Thyroid gland (tissue), 4 donors: ENCODE data around the gene KCNMA1.

ENCODE experiments used
- POLR2A ChIP-seq, 2 donors: fragments of 450-650 bp; IDR thresholded peaks; one replicate each; pipeline ENCODE4 v1.6.1; 2017; ENCODE audit warnings: antibody characterized with exemption in 2 of 2, mild to moderate bottlenecking in 2 of 2, moderate library complexity in 1 of 2
- TF ChIP-seq, protein P1 (sequence below), 6 experiments: fragments of 200-600 bp in 3 of 6; fragments of 450-650 bp in 3 of 6; sonication (generic) in 3 of 6; IDR thresholded peaks; one replicate each; pipeline ENCODE4 v1.5.1; 2016 to 2019; ENCODE audit warnings: antibody characterized with exemption in 6 of 6, mild to moderate bottlenecking in 2 of 6, inconsistent platforms in 1 of 6, moderate library complexity in 1 of 6

DNA sequence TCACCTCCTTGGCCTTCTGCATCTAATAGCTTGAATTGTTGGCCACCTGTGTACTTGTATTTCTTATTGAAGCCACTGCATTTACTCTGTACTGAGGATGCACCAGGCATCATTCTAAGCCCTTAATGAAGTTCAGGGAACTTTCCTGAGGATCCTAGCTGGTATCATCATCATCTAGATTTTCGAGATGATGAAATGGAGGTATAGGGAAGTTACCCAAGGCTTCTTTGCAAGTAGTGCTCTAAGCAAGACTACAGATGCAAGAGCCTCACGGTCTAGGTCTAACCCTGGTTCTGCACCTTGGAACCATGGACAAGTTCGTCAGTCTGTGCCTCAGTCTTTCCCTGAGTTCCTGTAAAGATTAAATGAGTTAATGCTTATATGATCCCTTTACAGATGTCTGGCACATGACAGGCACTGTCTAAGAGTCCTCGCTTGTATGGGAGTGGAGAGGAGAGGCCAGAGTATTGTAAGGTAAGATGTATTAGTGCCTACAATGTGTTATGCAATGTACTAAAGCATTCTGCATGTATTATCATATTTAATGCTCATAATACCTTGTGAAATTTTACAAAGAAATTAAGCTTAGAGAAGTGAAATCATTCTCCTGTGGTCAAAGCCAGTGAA lies 145.1 kb downstream of the KCNMA1 start:
- TF ChIP-seq, protein P1, sequence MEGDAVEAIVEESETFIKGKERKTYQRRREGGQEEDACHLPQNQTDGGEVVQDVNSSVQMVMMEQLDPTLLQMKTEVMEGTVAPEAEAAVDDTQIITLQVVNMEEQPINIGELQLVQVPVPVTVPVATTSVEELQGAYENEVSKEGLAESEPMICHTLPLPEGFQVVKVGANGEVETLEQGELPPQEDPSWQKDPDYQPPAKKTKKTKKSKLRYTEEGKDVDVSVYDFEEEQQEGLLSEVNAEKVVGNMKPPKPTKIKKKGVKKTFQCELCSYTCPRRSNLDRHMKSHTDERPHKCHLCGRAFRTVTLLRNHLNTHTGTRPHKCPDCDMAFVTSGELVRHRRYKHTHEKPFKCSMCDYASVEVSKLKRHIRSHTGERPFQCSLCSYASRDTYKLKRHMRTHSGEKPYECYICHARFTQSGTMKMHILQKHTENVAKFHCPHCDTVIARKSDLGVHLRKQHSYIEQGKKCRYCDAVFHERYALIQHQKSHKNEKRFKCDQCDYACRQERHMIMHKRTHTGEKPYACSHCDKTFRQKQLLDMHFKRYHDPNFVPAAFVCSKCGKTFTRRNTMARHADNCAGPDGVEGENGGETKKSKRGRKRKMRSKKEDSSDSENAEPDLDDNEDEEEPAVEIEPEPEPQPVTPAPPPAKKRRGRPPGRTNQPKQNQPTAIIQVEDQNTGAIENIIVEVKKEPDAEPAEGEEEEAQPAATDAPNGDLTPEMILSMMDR (IDR thresholded peaks at IDR 0.05) = no peak
- no peak for TF ChIP-seq POLR2A (IDR thresholded peaks at IDR 0.05)
